T-helper 2 cell (primary cell): Measurements from ENCODE around the gene DIS3L2.
"Not testable (repeated sequence)": the region's sequence is repeated elsewhere in the genome, so short reads cannot be mapped to it uniquely, and the experiment has no call there.

Experiments used
- DNase-seq, 5 experiments: peaks; one replicate each; pipeline versions ENCODE4 v3.0.0 to v3.0.0-alpha.2; 2012 to 2022

The DIS3L2 gene

DNA sequence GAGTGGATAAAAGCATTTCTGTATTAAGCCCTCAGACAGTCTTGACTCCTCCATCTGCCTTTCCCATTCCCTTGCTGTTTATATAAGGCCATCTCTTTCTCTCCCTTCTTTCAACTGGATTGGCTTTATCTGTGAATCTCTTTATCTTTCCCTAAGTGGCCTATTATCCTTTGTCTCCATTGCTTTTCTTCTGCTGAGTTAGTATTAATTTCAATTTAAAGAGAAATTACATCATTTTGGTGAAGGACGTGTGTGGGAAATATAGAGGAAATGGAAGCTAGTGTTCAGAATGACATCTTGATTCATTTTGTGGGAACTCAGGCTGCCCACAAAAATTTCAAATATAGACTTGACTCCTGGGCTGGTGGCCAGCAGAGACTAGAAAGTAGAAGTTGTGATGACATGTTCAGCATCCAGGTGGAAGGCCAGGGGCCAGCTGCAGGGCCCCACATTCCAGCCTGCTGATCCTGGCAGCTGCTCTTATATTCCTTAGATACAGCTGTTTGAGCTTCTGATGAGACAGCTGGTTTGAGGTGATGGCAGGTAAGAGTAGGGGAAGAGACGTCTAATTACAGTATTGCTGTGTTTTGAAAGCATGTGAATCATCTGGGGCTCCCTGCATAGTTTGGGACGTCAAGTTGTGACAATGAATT is 52.3 kb downstream of the DIS3L2 start:
- DNase-seq, result no peak

DNA sequence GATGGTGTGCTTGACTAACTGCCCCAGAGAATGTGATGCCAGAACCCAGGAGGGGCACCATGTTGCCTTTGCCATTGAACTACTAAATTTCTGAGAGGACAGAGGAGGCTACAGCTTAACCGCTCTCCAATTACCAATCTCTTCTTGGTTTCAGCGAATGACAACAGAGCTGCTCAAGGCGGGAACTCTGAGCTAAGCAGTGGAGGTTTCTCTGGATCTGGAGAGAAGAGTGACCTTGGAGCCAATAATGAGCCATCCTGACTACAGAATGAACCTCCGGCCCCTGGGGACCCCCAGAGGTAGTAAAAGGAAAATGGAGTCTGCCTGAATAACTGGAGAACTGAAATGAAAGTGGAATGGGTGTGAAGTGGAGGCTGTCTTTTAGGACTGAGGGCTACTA is 53.2 kb downstream of the DIS3L2 start:
- no peak for DNase-seq

DNA sequence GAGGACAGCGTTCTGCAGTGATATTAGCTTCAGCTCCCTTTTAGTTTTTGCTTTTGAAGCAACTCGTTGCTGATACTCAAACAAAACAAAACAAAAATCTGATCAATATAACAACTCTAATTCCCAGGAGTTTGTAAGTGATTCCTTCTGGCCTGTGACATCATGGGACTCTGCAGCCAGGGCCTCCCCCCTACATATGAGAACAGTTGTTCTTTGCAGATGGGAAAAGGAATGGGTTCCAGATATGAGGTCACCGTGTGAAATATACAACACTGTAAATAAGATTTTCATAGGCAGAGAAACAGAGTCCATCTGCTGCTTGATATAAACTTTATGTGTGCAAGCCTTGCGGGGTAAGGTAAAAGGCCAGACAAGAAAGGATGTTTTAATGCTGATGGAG is 56.7 kb downstream of the DIS3L2 start:
- no peak for DNase-seq

DNA sequence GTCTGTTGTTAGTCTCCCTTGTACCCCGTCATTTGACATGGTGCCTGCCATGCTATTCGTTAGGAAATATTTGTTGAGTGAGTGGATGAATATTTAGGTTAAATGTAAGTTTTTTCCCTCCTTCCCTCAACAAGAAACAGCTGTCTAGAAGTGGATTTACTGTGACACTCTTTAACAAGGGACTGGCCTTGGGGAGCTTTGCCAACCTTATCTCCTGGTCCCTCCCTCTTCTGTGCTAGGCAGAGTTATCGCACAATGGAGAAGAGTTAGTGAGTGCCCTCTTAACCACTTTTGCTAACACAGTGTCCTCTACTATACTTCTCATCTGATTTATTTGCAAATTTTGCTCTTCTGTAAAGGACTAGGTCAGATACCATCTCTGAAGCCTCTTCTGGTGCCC is 61.2 kb downstream of the DIS3L2 start:
- DNase-seq, result no peak

DNA sequence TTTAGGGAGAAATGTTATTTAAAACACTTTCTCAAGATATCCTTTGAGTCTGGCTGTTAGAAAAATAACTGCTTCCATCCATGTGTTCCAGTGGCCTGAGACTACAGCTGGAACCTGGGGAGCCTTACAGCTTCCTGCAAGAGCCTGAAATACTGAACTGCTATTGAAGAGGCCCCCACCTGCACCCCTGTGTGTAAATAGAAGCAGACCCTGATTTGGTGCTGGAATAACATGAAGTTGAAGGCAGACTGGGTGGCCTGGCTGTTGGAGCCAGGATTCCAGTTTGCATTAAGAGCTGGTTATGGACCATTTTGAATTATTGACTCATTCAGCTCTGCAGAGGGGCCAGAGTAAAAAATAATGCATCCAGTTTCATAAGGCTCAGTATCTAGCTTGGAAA is 61.9 kb downstream of the DIS3L2 start:
- no peak for DNase-seq

DNA sequence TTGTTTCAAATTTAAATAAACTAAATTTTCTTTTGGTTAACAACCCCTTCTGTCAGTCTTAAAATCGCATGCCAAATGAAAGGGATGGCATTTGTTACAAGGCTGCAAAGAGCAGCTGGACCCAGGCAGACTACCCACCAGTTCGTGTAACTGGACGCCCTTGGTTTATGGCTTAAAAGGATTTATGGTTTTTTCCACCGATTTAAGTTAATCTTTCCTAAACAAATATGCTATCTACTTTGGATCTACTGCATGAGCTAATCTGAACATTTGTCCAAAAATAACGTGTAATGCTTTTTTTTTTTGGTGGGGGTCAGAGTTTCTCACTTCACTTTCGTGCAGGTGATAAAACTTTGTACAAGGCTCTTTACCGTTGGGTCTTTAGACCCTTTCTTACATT is 62.9 kb downstream of the DIS3L2 start:
- DNase-seq, result no peak

DNA sequence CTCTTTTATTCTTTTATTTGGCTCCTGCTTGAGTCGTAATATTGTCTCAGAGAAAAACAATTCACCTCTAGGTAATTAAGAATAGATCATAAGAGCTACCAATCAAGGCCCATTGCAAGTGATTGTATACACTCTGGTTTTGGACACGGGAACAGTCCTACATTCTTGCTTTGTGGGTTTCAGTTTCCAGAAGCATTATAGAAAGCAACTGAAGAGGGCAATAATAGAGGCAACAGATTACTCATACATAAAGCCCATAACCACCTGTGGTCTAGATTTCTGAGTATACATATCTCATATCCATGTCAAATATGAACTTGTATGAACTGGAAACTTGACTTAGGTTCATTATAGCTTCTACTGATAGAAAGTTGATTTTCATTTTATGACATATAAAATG is 65.4 kb downstream of the DIS3L2 start:
- DNase-seq, result peak in 1 of 5 experiments; percentile 82

DNA sequence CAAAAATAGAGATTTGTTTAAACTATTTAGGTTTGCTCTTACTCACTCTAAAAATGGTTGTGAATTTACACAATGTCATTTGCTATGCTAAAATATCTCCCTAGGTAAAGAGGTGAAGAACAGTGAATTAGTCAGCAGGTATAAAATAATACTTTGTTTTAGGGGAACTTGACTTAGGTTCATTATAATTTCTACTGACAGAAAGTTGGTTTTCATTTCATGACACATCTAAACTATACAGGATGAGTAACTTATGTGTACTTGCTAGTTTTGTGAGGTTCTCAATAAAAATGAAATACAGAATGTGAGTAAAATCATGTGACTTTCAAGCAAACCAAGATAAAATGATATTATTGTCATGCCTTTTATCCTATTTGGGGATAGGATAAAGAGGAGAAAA is 66.0 kb downstream of the DIS3L2 start:
- DNase-seq, result no peak

DNA sequence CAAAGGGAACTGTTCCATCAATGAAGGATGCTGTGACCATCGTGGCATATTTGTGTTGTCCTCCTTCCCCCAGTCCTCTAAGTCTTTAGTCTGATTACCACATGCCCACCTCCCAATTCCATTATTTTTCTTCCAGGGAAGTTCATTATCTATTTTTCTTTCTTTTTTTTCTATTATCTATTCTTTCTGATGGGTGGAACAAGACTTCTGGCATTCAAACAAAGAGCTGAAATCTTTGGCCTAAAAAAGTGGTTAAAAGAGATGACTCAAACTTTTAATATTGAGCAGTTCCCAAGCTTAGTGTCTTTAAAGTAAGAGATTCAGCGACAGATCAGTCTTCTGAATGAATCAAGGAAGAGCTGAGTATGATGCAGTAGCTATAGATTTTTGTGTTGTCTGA is 66.6 kb downstream of the DIS3L2 start:
- DNase-seq, result no peak

DNA sequence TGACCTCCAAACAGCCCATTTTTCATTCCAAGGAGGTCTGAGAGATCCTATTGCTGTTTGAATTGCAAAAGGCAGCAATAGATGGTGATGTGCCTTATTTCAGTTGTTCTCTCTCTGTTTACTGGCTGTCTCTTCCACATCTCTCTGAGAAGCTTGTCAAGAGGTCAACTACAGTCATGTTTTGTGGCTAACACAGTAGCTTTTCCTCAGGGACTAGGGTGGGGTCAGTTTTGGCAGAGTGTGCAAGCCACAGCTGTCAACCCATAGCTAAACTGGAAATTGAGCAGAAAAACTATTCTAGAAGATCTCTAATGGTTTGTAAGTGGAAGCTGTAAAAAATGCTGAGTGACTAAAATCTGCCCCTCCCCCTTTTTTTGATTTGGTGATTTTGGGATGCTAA is 67.1 kb downstream of the DIS3L2 start:
- DNase-seq, result no peak

DNA sequence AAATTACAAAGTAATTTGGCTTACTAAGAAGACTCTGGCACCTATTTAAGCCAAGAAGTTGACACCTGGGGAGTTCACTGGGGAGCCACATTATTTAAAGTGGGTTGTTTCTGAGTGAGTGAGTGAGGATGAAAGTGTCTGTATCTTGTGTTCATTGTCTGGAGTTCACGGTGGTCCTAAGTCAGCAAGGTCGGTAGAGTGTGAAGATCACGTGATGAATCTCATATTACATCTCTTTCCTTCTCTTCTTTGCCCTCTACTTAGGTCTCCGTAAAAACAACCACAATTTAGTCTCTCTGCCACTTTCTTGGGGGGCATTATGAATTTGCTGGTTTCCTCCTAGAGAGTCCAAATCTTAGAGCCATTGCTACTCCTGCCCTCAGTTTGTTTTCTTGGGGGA is 67.8 kb downstream of the DIS3L2 start:
- DNase-seq, result no peak

DNA sequence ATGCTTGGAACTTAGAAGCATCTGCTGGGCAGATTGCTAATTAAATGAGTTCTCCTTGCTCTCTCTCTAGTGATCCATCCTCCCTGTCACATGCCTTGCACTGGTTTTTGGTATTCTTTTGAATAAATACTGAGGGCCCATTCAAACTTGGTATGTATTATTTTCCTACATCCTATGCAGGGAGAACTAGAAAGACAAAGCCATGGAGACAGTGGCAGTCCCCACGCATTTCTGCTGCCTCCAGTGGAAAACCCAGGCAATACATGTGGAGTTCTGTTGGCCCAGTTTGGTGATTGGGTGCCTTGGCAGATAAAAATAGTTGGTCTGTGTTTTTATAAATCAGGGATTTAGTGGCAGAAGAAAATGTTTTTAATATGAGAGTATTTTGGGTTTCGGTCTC is 68.7 kb downstream of the DIS3L2 start:
- DNase-seq, result no peak

DNA sequence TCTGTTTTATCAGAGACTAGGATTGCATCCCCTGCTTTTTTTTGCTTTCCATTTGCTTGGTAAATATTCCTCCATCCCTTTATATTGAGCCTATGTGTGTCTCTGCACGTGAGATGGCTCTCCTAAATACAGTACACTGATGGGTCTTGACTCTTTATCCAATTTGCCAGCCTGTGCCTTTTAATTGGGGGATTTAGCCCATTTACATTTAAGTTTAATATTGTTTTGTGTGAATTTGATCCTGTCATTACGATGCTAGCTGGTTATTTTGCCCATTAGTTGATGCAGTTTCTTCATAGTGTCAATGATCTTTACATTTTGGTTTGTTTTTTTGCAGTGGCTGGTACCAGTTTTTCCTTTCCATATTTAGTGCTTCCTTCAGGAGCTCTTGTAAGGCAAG is 73.8 kb downstream of the DIS3L2 start:
- not testable (repeated sequence) for DNase-seq

DNA sequence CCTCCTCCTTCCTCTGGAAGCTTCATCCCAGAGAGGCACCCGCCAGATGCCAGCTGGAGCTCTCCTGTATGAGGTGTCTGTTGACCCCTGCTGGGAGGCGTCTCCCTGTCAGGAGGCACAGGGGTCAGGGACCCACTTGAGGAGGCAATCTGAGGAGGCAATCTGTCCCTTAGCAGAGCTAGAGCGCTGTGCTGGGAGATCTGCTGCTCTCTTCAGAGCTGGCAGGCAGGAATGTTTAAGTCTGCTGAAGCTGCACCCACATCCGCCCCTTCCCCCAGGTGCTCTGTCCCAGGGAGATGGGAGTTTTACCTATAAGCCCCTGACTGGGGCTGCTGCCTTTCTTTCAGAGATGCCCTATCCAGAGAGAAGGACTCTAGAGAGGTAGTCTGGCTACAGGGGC is 75.4 kb downstream of the DIS3L2 start:
- not testable (repeated sequence) for DNase-seq

DNA sequence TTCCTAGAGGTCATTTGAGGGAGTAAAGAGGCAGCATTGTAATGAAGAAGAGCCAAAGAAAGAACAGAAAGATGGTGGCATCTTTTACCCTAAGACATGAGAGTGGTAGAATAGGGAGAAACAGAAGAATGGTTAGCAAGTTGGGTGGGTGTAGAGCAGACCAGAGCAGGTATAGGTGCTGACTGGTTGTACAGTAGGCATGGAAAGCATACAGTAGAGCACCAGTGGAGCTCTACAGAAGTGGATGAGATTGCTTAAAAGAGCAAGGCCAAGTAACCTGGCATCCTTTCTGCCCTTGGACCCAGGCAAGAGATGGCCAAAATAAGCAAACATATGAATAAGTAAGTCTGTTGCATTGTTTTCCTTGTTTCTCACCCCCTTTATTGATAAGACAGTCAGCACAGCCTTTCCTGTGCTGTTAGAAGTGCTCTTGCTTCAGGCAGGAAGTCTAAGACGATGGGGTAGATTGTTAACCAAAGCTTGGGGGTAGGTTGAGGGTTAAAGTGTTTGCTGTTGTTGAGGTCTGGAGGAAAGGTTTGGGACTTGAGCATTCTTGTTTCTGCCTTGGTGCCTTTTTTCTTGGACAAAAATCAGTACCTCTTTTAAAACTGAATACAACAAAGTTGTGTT is 76.9 kb downstream of the DIS3L2 start:
- DNase-seq, result peak in 1 of 5 experiments; percentile 44

DNA sequence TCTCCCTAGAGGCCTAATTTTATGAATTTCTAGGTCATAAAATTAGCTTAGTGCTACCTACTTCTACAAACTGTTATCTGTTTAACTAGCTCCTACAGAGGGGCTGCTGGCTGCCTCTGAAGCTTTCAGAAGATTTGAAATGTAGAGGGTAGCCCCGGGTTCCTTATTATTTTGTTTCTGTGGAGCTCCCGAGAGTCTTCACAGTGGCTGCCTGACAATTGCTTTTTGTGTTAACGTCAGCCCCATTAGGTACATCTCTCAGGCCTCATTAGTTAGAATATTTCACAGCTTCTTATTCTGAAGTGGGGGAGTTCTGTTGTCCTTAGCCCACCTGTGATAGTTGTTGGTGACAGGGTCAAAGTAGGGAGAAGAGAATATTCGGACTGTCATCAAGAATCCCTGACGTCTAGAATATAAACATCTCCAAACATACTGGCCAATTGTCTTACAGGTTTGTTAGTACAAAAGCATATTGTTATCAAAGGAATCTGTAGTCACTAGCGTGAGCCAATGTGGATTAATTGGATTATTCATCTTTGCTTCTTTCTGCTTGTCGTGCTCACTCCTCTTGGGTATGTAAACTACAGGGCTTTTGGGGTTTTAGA is 77.5 kb downstream of the DIS3L2 start:
- DNase-seq, result no peak

DNA sequence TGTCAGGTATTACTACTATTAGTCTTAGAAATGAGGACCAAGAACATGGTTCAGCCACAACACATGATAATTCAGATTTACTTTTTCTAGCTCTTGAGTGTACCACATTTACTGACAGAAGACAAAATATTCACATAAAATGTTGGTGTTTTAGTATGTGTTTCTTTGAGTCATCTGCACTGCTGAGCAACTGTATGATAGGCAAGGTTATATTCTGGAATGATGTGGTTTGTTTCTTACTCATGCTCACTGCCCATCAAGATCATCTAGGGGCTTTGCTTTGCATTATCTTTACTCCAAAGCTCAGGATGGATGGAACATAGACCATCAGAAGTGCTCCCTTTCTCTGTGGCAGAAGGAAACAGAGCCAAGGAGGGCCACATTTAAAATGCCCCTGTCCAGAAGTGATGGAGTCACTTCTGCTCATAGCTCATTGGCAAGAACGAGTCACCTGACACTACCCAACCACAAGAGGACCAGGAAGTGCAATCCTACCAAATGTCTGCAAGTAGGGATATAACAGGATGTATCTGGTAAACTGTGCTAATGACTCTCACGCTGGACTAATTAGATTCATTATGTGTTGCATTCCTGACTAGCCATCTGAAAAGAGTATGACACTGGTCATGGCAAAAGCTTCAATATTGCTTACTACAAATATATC is 81.5 kb downstream of the DIS3L2 start:
- DNase-seq, result no peak

DNA sequence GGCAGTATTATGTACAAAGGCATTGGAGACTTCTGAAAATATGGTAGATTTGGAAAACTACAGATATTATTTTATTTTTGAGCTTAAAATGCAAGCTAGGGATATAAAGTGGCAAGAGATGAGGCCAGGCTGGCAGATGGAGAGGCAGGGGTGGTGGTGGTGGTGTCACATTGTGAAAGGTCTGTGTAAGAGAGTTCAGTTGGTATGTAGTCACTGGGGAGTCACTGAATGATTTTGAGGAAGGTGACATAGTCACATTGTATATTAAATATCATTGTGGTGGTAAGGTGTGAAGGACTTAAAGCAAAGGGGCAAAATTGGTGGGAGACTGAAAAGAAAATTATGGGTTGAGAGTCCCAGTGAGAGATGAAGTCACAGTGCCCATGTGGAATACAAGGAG is 82.5 kb downstream of the DIS3L2 start:
- no peak for DNase-seq

DNA sequence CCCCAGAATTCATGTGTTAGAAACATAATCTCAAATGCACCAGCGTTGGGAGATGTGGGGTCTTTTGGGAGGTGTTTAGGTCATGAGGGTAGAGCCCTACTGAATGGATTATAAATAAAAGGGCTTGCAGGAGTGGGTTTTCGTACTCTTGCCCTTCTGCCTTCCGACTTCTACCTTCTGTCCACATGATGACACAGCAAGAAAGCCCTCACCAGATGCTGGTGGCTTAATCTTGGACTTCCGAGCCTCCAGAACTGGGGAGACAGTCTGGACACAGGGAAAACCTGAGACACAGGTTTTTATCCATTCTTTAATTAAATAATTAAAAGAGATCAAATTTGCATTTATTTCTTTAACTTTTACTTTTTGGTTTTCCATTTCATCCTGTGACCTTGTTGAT is 87.8 kb downstream of the DIS3L2 start:
- DNase-seq, result no peak

DNA sequence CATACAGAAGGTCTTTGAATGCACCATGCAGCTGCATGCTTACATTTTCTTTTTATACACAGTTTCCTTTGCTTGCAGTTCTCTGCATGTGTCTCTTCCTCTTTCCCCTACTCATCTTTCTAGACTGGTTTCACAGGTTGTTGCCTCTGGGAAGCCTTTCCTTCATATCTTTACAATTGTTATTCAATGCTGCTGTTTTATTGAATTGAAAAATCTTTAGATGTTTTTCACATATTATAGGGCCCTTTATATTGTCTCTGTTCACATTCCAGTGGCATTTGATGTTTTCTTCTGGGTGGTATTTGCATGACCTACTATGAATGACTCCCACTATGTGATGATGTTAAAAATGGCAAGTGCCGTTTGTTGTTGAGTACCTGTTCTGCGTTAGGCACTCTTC is 91.1 kb downstream of the DIS3L2 start:
- no peak for DNase-seq

DNA sequence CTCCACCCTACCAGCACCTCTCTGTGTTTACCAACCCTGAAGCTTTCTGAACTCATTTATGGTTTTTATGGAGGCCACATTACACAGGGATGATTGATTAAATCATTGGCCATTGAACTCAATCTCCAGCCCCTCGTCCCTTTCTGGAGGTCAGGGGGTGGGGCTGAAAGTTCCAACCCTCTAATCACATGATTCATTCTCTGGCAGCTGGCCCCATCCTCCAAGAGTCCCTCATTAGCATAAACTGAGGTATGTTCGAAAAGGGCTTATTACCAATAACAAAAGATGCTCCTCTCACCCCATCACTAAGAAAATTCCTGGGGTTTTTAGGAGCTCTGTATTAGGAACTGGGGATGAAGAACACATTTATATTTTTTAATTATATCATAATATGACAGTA is 92.3 kb downstream of the DIS3L2 start:
- no peak for DNase-seq

DNA sequence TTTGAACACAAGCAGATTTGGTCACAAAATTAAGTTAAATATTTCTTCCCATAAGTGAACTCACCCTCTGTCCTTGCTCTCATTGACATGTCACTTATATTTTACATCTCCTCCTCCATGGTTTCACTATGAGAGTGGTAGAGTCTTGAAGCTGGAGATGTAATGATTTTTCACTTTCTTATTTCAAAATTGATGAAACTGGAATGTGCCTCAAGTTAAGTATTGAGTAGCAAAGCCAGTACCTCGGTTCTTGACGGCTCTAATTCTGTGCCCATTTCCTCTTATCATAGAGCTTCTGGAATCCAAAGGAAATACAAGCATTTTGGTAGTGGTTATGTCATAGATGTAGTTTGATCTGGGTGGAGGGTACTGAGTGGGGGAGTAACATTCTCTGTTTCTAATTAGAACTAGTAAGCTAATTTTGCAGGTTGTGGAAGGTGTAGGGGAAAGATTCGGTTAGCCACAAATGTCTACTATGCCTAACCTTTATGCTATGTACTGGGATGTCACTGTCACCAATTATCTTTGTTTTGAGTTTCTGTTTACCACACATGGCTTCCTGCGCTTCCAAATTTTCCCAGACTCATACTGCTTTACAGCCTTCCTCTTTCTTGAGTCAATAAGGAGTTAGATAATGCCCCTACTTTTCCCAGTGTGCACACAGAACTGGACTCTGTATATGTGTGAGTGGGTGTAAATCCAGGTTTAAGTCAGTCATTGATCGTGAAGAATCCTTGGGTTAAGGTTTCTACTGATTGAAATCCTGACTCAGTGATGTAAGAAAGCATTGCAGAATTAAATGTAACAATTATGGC is 96.8 kb downstream of the DIS3L2 start:
- no peak for DNase-seq

DNA sequence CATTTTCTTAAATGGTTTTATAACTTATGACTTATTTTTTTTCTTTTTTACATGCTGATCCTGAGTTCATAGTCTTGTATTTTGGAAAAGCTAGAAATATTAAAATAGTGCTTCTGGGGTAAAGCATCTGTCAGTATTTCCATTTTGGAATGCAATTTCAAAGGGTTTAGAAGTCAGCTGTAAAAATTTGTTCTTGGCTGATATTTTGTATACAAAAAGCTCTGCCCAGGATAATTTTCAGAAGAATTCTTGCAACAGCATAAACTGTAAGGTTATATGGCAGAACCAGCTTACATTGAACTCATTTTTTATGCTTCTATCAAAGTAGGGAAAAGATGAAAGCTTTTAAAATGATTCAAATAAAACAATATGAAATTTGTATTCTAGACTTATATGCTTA is 97.4 kb downstream of the DIS3L2 start:
- DNase-seq, result no peak
